ENCODE measurements around the gene OR7G2.

- no peak for TF ChIP-seq POLR2A (IDR thresholded peaks at IDR 0.05)
- no peak for TF ChIP-seq CTCF (IDR thresholded peaks at IDR 0.05)
- no peak for TF ChIP-seq EP300 (IDR thresholded peaks at IDR 0.05)
Observed at GRCh38 chr19:9146882-9147281, 39.6 kb upstream of the OR7G2 start.
